HG03432 (cell line): ENCODE measurements around the gene RMND5A.

Experiments used
- ATAC-seq: cut with Tn5 transposase; IDR thresholded peaks from one replicate; pipeline ENCODE4 v1.9.1; 2021; ENCODE audit warnings: mild to moderate bottlenecking, moderate library complexity; ENCODE audit not compliant: unreplicated experiment

The RMND5A gene

DNA sequence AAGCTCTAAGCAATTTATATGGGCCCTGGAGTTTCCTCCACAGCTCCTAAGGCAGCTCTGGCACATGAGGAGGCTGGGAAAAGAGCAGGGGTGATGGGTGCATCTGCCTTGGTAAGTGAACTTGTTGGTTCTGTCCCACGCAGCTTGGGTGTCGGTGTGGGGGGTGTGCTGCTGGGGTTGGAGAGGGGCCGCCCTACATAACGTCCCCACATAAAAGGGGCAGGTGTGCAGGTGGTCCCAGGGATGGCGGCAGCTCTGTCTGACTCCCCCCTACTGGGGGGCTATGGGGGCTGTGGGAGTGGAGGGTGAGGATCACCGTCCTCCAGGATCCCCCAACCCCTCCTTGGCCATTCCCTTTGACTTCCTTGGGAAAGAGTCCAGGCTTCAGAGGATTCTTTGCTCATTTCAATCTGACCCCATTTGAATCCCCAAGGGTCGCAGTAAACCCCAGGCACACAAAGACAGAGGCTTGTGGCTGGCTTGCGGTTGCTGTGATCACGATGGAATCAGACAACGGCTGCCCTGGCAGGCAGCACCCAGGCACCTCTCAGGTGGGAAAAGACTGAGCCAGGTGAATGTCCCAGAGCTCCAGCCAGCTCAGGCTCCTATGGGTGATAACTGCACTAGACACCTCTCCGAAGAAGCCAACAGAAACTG is 105.1 kb downstream of the RMND5A start:
- ATAC-seq: no peak

DNA sequence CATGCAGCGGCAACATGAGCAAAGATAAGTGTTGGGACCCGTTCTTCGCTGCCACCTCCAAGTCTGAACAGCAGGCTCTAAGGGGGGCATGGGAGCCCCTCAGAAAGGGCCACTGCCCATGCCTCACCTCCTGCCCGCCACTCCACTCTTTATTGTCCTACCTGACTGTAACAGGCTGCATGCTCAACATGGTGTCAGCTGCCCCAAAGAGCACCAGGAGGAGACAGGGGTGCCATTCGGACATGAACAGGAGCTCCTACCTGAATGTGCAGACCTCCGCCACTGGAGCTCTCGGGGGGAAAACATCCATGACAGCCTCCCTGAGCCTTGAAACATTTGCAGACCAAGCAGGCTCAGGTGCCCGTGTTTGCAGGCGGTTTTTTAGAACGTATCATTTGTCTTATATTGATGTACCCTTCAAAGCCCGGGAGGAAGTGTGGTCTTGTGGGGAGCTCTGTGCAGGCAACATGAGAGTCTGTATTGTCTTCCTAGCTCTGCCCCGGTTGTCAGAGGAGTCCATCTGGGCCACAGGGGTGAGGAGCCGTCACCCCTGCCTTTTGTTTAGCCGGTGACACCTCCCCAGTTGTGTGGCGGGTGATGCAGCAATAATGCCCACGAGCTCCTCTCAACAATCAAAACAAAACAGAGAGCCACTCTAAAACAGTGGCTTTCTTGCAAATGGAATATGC is 105.7 kb downstream of the RMND5A start:
- ATAC-seq: no peak

DNA sequence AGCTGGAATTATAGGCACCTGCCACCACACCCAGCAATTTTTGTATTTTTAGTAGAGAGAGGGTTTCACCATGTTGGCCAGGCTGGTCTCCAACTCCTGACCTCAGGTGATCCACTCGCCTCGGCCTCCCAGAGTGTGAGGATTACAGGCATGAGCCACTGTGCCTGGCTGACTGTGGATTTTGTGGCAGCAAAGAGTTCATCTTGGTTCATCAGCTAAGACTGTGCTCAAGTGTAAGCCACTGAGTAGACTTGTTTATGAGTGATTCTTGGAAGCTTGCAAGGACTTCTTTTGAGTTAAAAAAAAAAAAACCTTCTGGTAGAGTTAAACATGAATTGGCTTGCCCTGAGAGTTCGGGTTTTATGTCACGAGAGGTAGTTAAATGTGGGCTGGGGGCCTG is 106.9 kb downstream of the RMND5A start:
- ATAC-seq: no peak
